ENCODE results near the gene RNF123. TPM values are rescaled to one million over a fixed set of nuclear protein-coding genes. Genes with fewer than 3 reads are reported as not detected.

The RNF123 gene
- total RNA-seq, 1 experiment from 2014 or later = 47.1 TPM

- H3K4me3 Mint-ChIP-seq = no peak overlapping the region
- H3K4me1 Mint-ChIP-seq = no peaks in the 10 kb centered on the region
- POLR2A ChIA-PET = no interaction called here
- TF ChIP-seq ZNF121 (CRISPR knock-in tag; IDR thresholded peaks at IDR 0.05) (peak; percentile 68; the same call in 1 of the 2 replicates), NFE2L1 (CRISPR knock-in tag; IDR thresholded peaks at IDR 0.05) (no peak)
- no peak for DNase-seq (ENCODE audit: low spot score)
- no peaks in the 10 kb centered on the region for H3K27me3 Mint-ChIP-seq (ENCODE audit: low read depth)
- no peaks in the 10 kb centered on the region; the same call in 1 of the 2 replicates for H3K36me3 Mint-ChIP-seq
- no peak overlapping the region for H3K27ac Mint-ChIP-seq
- no peaks in the 10 kb centered on the region for H3K9me3 Mint-ChIP-seq
- no peak for ATAC-seq
- CTCF ChIA-PET = no interaction called here
Measured at GRCh38 chr3:49709852-49710251, 20.5 kb downstream of the RNF123 start.

DNA sequence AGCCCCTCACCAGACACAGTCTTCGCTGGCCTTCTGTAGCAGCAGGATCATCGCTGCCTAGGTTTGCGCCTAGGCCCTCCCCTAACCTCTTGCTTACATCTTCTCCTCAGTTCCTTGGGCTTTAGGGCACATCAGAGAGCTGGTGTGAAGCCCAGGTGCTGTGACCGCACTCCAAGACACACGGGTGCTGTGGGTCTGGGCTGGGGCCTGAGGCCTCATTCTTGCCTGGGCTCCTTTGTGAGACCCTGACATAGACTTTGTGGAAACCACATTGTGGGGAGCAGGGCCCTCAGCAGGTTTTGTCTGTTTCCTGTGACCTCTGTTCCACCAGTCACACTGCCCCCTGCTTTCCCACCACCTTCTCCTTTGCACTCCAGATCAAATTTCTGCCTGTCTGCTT lies 22.1 kb downstream of the RNF123 start:
- TF ChIP-seq TEAD1 (CRISPR knock-in tag; IDR thresholded peaks at IDR 0.05) = no peak
- no peak for TF ChIP-seq SOX15 (CRISPR knock-in tag; IDR thresholded peaks at IDR 0.05)
- TF ChIP-seq, protein P1, sequence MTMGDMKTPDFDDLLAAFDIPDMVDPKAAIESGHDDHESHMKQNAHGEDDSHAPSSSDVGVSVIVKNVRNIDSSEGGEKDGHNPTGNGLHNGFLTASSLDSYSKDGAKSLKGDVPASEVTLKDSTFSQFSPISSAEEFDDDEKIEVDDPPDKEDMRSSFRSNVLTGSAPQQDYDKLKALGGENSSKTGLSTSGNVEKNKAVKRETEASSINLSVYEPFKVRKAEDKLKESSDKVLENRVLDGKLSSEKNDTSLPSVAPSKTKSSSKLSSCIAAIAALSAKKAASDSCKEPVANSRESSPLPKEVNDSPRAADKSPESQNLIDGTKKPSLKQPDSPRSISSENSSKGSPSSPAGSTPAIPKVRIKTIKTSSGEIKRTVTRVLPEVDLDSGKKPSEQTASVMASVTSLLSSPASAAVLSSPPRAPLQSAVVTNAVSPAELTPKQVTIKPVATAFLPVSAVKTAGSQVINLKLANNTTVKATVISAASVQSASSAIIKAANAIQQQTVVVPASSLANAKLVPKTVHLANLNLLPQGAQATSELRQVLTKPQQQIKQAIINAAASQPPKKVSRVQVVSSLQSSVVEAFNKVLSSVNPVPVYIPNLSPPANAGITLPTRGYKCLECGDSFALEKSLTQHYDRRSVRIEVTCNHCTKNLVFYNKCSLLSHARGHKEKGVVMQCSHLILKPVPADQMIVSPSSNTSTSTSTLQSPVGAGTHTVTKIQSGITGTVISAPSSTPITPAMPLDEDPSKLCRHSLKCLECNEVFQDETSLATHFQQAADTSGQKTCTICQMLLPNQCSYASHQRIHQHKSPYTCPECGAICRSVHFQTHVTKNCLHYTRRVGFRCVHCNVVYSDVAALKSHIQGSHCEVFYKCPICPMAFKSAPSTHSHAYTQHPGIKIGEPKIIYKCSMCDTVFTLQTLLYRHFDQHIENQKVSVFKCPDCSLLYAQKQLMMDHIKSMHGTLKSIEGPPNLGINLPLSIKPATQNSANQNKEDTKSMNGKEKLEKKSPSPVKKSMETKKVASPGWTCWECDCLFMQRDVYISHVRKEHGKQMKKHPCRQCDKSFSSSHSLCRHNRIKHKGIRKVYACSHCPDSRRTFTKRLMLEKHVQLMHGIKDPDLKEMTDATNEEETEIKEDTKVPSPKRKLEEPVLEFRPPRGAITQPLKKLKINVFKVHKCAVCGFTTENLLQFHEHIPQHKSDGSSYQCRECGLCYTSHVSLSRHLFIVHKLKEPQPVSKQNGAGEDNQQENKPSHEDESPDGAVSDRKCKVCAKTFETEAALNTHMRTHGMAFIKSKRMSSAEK (CRISPR knock-in tag; IDR thresholded peaks at IDR 0.05; ENCODE audit: borderline replicate concordance) = no peak
- no peak for TF ChIP-seq USF1 (CRISPR knock-in tag; IDR thresholded peaks at IDR 0.05)
- TF ChIP-seq ZNF317 (CRISPR knock-in tag; IDR thresholded peaks at IDR 0.05; ENCODE audit: borderline replicate concordance, low read depth) = no peak
- TF ChIP-seq JUN (CRISPR knock-in tag; IDR thresholded peaks at IDR 0.05) = no peak
- TF ChIP-seq FOXP4 (CRISPR knock-in tag; IDR thresholded peaks at IDR 0.05) = no peak
- no peak for TF ChIP-seq TP53 (CRISPR knock-in tag; IDR thresholded peaks at IDR 0.05)
- TF ChIP-seq HMGA2 (CRISPR knock-in tag; IDR thresholded peaks at IDR 0.05) = no peak
- no peak for TF ChIP-seq PRRX2 (CRISPR knock-in tag; IDR thresholded peaks at IDR 0.05)
- TF ChIP-seq JAZF1 (CRISPR knock-in tag; IDR thresholded peaks at IDR 0.05) = no peak
- no peak for TF ChIP-seq ZNF416 (CRISPR knock-in tag; IDR thresholded peaks at IDR 0.05)
- TF ChIP-seq NR1H2 (CRISPR knock-in tag; IDR thresholded peaks at IDR 0.05) = no peak
- no peak for TF ChIP-seq E2F5 (CRISPR knock-in tag; IDR thresholded peaks at IDR 0.05)
- H3K27me3 Mint-ChIP-seq (ENCODE audit: low read depth) = no peaks in the 10 kb centered on the region
- CTCF ChIA-PET = interaction anchor here (0.8 to 3.3 kb wide), 2 partner anchors 9 to 128 kb away, joined by 5 to 49 read pairs; no protein-coding TSS in a partner anchor
- no peaks in the 10 kb centered on the region for H3K4me1 Mint-ChIP-seq
- DNase-seq (ENCODE audit: low spot score) = no peak
- H3K4me3 Mint-ChIP-seq = no peak overlapping the region
- no peaks in the 10 kb centered on the region for H3K9me3 Mint-ChIP-seq
- POLR2A ChIA-PET = no interaction called here
- peak overlapping the region; percentile 30; the same call in 1 of the 2 replicates for H3K27ac Mint-ChIP-seq
- ATAC-seq = no peak
- no peaks in the 10 kb centered on the region; the same call in 1 of the 2 replicates for H3K36me3 Mint-ChIP-seq

DNA sequence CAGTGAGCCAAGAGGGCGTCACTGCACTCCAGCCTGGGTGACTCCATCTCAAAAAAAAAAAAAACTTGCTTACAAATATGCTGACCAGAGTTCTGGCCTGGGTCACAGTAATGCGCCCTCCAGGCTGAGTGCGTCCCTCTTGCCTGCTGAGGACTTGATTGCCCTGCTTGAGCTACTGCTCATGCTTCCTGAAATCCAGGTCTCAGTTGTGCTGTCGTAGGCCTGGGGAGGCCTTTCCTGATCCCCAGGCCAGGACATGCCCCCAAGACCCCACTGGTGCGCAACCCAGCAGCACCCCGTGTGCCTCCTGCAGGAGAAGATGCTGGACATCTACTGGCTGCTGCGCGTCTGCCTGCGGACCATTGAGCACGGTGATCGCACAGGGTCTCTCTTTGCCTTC lies 22.8 kb downstream of the RNF123 start:
- ChIA-PET POLR2A (no interaction called here), CTCF (interaction anchor here (0.6 to 3.3 kb wide), 3 partner anchors 10 to 173 kb away, joined by 3 to 49 read pairs (median 6); partner anchors contain the start of gene INKA1)
- no peak for ATAC-seq
- no peaks in the 10 kb centered on the region for H3K4me1 Mint-ChIP-seq
- H3K27ac Mint-ChIP-seq = peak overlapping the region; percentile 43; the same call in 1 of the 2 replicates
- H3K27me3 Mint-ChIP-seq (ENCODE audit: low read depth) = no peaks in the 10 kb centered on the region
- no peaks in the 10 kb centered on the region for H3K9me3 Mint-ChIP-seq
- no peak overlapping the region for H3K4me3 Mint-ChIP-seq
- peak; percentile 10 for DNase-seq (ENCODE audit: low spot score)
- no peak for TF ChIP-seq E2F4 (CRISPR knock-in tag; IDR thresholded peaks at IDR 0.05; ENCODE audit: borderline replicate concordance, low read depth)
- TF ChIP-seq, protein P2, sequence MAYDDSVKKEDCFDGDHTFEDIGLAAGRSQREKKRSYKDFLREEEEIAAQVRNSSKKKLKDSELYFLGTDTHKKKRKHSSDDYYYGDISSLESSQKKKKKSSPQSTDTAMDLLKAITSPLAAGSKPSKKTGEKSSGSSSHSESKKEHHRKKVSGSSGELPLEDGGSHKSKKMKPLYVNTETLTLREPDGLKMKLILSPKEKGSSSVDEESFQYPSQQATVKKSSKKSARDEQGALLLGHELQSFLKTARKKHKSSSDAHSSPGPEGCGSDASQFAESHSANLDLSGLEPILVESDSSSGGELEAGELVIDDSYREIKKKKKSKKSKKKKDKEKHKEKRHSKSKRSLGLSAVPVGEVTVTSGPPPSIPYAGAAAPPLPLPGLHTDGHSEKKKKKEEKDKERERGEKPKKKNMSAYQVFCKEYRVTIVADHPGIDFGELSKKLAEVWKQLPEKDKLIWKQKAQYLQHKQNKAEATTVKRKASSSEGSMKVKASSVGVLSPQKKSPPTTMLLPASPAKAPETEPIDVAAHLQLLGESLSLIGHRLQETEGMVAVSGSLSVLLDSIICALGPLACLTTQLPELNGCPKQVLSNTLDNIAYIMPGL (CRISPR knock-in tag; IDR thresholded peaks at IDR 0.05) = no peak
- TF ChIP-seq CBFB (CRISPR knock-in tag; IDR thresholded peaks at IDR 0.05; ENCODE audit: low read depth) = no peak
- no peak for TF ChIP-seq ETV6 (CRISPR knock-in tag; IDR thresholded peaks at IDR 0.05)
- no peaks in the 10 kb centered on the region; the same call in 1 of the 2 replicates for H3K36me3 Mint-ChIP-seq
